ENCODE results near the gene PALM. TPM values are rescaled to one million over a fixed set of nuclear protein-coding genes. Genes with fewer than 3 reads are reported as not detected.
"Not testable (repeated sequence)": the region's sequence is repeated elsewhere in the genome, so short reads cannot be mapped to it uniquely, and the experiment has no call there.

PALM gene
- total RNA-seq, result 26.0 TPM

DNA sequence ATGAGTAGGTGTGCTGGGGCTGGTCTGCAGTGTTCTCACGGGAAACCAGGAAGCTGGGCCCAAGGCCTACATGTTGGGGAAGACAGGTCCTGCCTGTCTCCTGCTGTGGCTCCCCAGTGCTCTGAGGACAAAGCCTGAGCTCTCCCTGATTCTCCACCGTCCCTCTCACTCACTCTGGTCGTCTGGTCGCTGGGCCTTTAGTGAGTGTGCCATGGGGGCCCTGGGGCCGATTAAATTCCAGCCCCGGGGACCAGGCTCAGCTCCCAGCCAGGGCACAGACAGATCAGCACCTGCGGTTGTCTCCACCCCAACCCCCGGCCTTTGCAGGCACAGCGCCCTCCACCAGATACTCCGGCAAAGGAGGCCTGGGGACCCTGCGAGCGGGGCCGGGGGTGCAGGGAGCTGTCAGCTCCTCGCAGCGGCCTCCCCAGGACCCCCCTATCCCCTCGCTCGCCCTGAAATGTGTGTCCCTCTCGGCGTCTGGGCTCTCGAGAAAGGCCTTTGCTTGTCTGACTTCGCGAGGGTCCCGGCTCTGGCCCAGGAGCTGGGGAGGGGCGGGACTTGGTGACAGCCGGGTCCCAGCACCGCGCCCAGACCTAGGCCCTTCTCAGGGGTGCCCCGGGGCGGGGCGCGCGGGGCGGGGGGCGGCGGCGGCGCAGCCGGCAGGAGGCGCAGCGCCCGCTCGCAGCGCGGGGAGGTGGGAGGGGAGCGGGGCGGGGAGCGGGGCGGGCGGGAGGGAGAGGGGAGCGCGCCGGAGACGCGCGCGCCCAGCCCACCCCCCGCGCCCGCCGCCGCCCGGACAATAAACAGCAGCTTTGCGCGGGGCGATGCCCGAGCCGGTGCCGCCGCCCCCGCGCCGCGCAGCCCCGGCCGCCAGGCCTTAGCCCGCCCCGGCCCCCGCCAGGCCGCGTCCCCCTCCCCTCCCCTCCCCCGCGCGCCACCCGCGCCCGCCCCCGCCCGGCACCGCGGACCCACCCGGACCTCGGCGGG is at the start of gene PALM:
PALM (plus strand) TSS at position 782 of the 990 bp plus-strand sequence. CDS start 212 bp downstream, outside the sequence.
- DNase-seq (ENCODE audit: low spot score), result no peak

- DNase-seq (ENCODE audit: low spot score), result no peak
Observed at GRCh38 chr19:660793-661426, 47.8 kb upstream of the PALM start.

GRCh38 chr19:661427-662196 is 47.1 kb upstream of the PALM start:
- DNase-seq (ENCODE audit: low spot score), result no peak

DNA sequence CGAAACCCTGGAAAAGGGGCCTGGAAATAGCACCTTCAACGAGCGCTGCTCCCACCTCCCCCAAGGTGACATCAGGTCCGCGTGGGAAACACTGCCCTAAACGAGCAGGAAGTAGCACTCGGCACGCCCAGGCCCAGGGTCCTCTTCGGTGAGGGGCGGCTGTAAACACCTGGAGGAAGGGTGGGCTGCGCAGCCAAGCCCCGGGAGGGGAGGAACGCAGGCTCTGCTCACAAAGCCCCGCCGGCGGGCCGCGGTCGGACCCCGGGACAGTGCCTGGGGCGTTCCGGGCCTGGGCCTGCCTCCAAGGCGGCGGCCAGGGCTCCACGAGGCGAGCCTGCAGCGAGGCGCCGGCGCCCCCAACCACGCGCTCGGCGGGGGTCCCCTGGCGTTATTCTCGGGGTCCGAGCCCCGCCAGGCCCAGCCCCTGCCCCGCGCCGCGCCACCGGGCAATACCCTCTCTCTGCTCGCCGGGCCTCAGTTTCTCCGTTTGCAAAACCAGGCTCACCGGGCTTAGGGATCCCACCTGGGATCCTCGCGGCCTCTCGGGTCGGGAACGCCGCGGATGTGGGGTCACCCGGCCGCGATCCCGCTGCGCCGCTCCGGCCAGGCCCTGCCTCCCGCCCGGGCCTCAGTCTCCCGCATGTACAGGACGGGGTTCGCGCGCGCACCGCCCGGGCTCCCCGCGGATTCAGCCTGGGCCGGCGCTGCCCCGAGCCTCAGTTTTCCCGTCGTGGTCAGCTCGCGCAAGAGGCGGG is 46.4 kb upstream of the PALM start:
- no peak for DNase-seq (ENCODE audit: low spot score)

DNA sequence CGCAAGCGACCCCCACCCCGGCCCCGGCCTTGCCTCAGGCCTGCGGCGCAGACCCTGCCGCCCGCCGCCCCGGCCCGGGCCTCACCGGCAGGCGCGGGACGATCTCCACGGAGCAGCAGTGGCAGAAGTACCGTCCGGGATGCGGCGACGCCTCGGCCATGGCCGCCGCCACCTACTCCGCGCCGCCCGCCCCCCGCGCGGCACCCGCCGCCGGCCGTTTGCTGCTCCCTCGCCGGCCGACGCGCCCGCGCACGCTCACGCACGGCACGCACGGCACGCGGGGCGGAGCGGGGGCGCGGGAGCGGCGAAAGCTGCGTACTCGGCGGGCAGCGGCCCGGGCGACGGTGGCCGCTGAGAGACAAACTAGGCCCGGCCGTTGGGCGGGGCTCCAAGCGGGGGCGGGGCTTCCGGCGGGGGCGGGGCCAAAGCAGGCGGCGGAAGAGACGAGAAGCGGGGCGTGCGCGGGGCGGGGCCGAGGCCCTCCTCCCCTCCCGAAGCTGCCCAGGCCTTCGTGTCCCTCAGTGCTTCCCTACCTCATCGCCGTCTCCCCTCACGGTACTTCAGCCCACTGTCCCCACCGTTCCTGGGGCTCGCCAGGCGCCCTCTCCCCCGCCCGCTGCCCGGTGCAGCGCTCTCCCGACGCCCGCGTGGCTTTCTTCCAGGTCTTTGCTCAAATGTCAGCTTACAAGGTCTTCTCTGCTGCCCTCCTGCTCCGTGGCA is 45.6 kb upstream of the PALM start, which contains the start of gene RNF126:
RNF126 (minus strand) TSS at position 253 of the 720 bp plus-strand sequence; CDS start at position 160, 93 bp downstream.
- peak; percentile 96 for DNase-seq (ENCODE audit: low spot score)

- DNase-seq (ENCODE audit: low spot score), result no peak
Observed at GRCh38 chr19:663682-664117, 45.0 kb upstream of the PALM start.

GRCh38 chr19:664913-665443 is 43.8 kb upstream of the PALM start:
- peak; percentile 79 for DNase-seq (ENCODE audit: low spot score)

GRCh38 chr19:666985-667573 is 41.7 kb upstream of the PALM start:
- not testable (repeated sequence) for DNase-seq (ENCODE audit: low spot score)

DNA sequence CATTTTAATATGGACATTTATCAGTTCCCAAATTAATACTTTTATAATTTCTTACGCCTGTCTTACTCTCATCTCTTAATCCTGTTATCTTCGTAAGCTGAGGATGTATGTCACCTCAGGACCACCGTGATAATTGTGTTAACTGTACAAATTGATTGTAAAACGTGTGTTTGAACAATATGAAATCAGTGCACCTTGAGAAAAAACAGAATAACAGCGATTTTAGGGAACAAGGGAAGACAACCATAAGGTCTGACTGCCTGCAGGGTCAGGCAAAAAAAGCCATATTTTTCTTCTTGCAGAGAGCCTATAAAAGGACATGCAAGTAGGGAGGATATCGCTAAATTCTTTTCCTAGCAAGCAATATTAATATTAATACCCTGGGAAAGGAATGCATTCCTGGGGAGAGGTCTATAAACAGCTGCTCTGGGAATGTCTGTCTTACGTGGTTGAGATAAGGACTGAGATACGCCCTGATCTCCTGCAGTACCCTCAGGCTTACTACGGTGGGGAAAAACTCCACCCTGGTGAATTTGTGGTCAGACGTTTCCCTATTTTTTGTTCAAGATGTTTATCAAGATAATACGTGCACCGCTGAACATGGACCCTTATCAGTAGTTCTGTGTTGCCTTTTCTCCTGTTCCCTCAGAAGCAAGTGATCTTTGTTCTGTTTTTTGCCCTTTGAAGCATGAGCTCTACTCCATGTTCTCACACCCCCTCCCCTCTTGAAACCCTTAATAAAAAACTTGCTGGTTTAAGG is 39.9 kb upstream of the PALM start:
- DNase-seq (ENCODE audit: low spot score), result not testable (repeated sequence)

- no peak for DNase-seq (ENCODE audit: low spot score)
Observed at GRCh38 chr19:670609-671075, 38.1 kb upstream of the PALM start.

- DNase-seq (ENCODE audit: low spot score), result no peak
Observed at GRCh38 chr19:674282-675151, 34.2 kb upstream of the PALM start.

DNA sequence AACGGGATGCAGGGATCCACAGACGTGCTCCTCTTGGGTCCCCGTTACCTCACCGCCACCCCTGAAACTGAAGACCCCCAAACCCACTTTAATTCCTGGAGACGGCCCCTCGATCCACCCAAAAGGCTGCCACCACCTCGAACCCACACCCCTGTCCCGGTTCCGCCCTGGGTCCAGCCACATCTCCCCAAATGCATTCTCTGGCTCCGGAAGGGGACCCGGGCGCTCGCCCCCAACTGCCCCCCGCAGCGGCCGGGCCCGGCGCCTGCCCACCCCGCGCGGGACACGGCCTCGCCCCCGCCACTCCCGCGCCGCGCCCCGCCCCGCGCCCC is 32.8 kb upstream of the PALM start:
- no peak for DNase-seq (ENCODE audit: low spot score)

DNA sequence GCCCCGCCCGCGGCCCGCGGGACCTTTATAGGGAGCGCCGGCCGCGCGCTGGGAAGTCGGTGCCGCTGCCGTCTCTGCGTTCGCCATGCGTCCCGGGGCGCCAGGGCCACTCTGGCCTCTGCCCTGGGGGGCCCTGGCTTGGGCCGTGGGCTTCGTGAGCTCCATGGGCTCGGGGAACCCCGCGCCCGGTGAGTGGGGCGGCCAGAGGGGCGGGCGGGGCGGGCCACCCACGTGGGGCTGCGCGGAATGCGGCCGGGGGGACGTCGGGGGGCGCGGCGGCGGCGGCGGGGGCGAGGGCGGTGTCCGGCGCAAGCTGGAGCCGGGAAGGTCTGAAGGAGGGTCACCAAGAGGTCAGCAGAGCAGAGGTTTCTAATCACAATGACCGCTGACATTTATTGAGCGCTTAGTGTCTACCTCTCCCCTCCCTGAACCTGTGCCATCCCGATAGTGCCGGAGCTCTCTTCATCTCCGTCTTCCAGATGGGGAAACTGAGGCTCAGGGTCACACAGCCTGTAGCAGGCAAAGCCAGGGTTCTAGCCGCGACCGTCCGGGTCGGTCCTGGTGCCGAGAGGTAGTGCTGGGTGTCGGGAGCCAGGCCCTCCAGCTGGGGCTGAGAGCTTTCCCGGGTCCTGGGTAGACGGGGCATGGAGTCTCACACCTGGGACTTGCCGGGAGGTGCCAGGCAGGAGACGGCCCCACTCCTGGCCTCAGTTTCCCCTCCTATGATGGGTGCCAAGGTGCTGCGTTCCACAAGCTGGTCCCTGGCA is 32.2 kb upstream of the PALM start, which contains the start of gene FSTL3:
FSTL3 (plus strand) TSS at position 54 of the 767 bp plus-strand sequence; CDS start at position 86, 32 bp downstream.
- no peak for DNase-seq (ENCODE audit: low spot score)

GRCh38 chr19:677201-677600 is 31.5 kb upstream of the PALM start:
- no peak for DNase-seq (ENCODE audit: low spot score)

- DNase-seq (ENCODE audit: low spot score), result no peak
Observed at GRCh38 chr19:677601-678436, 30.9 kb upstream of the PALM start.

DNA sequence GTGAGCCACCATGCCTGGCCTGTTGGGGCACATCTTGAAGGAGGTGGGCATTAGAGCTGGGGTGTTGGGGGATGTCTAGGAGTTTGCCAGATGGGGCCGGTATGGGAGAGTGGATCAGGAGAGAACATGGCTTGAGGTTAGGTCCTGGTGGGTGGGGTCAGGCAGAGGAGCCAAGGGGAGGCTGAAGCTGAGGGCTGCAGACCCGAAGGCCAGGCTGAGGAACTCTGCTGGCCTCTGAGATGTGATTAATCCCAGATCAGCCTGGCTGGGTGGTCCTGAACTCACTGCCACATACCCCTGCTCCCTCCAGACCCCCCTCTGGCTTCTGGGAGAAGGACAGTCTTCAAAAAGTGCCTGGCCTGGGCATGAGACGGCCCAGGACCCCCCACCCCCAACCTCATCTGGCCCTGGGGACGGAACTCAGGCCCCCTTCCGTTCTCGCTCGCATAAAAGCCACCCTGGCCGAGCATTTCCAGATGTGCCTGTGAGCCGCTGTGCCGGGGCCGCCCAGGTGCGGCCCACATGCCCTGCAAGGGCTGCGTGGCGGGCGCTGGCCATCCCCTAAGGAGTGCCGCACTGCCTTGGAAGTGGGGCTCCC is 29.8 kb upstream of the PALM start:
- DNase-seq (ENCODE audit: low spot score), result no peak

Measured in ureter (tissue), 1 donor.